ENCODE data around the gene SIAH1.

DNA sequence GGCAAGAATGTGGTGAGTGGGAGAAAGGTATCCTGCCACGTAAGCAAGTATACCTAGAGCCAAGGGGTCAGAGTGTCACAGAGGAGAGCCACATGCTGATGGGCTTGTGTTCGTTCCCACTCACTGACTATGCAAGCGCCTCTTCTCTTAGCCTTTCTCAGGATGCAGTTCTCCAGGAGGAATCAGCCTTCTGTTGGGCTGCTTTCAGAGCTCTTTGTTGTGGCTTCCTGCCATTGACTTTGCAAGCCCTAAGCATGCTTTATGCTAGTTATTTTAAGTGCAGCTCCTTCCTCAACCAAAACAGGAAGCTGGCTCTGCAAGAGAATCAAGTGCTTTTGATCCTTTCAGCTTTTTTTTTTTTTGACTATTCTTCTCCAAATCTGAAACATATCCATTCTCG lies 66.6 kb downstream of the SIAH1 start:
- no peak for TF ChIP-seq EZH2 (IDR thresholded peaks at IDR 0.05)
- no peak for TF ChIP-seq POLR2AphosphoS5 (IDR thresholded peaks at IDR 0.05; ENCODE audit: borderline replicate concordance, low read depth, low read length)
- TF ChIP-seq FOXP2 (optimal IDR thresholded peaks at IDR 0.05; ENCODE audit: control extremely low read depth, extremely low read length, insufficient read depth) = no peak
